Right lobe of liver (tissue), 4 donors: ENCODE measurements around the gene AFG1L.

Source experiments
- POLR2A ChIP-seq: fragments of 450-650 bp; IDR thresholded peaks from one replicate; pipeline ENCODE4 v1.6.1; 2017; ENCODE audit warnings: antibody characterized with exemption, mild to moderate bottlenecking
- TF ChIP-seq, protein P1 (sequence below), 4 donors: fragments of 200-600 bp in 3 of 4; fragments of 450-650 bp in 1 of 4; IDR thresholded peaks; one replicate each; pipeline versions ENCODE4 v1.5.1 to v1.8.0; 2016 to 2022; ENCODE audit warnings: antibody characterized with exemption in 4 of 4, mild to moderate bottlenecking in 2 of 4
- donor health status: DM: no; HTN: no; CAD: no.
- donor health status: DM: no; HTN: no; CAD: no.
- donor health status: DM: no; HTN: yes; CAD: no.

- TF ChIP-seq, protein P1, sequence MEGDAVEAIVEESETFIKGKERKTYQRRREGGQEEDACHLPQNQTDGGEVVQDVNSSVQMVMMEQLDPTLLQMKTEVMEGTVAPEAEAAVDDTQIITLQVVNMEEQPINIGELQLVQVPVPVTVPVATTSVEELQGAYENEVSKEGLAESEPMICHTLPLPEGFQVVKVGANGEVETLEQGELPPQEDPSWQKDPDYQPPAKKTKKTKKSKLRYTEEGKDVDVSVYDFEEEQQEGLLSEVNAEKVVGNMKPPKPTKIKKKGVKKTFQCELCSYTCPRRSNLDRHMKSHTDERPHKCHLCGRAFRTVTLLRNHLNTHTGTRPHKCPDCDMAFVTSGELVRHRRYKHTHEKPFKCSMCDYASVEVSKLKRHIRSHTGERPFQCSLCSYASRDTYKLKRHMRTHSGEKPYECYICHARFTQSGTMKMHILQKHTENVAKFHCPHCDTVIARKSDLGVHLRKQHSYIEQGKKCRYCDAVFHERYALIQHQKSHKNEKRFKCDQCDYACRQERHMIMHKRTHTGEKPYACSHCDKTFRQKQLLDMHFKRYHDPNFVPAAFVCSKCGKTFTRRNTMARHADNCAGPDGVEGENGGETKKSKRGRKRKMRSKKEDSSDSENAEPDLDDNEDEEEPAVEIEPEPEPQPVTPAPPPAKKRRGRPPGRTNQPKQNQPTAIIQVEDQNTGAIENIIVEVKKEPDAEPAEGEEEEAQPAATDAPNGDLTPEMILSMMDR (IDR thresholded peaks at IDR 0.05), result no peak
- TF ChIP-seq POLR2A, result no peak
Observed at GRCh38 chr6:108568551-108569305, 273.9 kb downstream of the AFG1L start.
